NT2/D1 (cell line): ENCODE results near the gene PIK3CD.

Source experiments
- SUZ12 ChIP-seq: IDR thresholded peaks from 2 replicates; pipeline ENCODE4 v1.6.1; 2011; ENCODE audit not compliant: insufficient read length, insufficient read depth; ENCODE audit errors: extremely low read depth
- YY1 ChIP-seq: IDR thresholded peaks from 2 replicates; pipeline ENCODE4 v1.6.1; 2011; ENCODE audit not compliant: insufficient read length, insufficient read depth
- ZNF274 ChIP-seq: IDR thresholded peaks from 2 replicates; pipeline ENCODE4 v1.6.1; 2011; ENCODE audit warnings: mild to moderate bottlenecking, low read depth, low read length

DNA sequence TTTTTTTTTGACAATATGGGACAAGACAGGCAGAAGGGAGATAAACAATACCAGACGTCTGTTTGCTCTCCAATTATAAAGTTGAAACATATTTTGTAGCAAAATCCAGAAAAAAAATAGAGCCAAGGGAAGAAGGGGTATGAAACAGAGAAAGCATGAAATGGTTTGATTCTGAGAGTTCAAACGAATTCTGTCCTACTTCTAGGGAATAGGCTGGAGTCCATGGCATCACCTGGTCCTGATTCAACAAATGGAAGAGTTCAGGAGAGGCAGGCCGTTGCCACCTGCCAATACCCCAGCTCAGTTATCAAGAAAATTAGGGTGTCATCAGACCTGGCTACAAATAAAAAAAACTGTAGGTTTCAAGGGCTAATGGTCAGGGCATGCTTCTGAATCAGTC lies 100.4 kb downstream of the PIK3CD start:
- no peak for TF ChIP-seq ZNF274
- TF ChIP-seq SUZ12: no peak
- no peak for TF ChIP-seq YY1
